CD14-positive monocyte (primary cell): ENCODE data around the gene MEA1. TPM values are rescaled to one million over a fixed set of nuclear protein-coding genes. Genes with fewer than 3 reads are reported as not detected.
A peak's percentile ranks its signal among the peaks of the same experiment; 100 is the strongest.

Experiments
- DNase-seq, 3 donors: peaks; one replicate each; pipeline ENCODE4 v3.0.0-alpha.2; 2011 to 2022
- H2AFZ ChIP-seq: 2 replicates; pipeline ENCODE4 v1.6.0; 2012; ENCODE audit warnings: mild to moderate bottlenecking, low read depth, low read length, inconsistent platforms; ENCODE audit not compliant: insufficient read depth, poor library complexity, severe bottlenecking
- H3K27ac ChIP-seq, 2 donors: 1 replicate in 1 of 2; 2 replicates in 1 of 2; pipeline ENCODE4 v1.5.1; 2012 to 2013; ENCODE audit warnings: low read length in 2 of 2, control low read depth in 1 of 2, inconsistent platforms in 1 of 2, low read depth in 1 of 2, mild to moderate bottlenecking in 1 of 2
- H3K27me3 ChIP-seq, 2 donors: one replicate each; pipeline versions ENCODE4 v1.6.0 to v1.6.1; 2011 to 2013; ENCODE audit warnings: low read length in 2 of 2; ENCODE audit not compliant: control insufficient read depth in 2 of 2, insufficient read depth in 2 of 2
- H3K36me3 ChIP-seq, 2 donors: replicated peaks in 1 of 2; 1 replicate in 1 of 2; 2 replicates in 1 of 2; pipeline versions ENCODE4 v1.5.1 to v1.6.1; 2012 to 2013; ENCODE audit warnings: low read length in 2 of 2, control low read depth in 1 of 2, inconsistent platforms in 1 of 2, mild to moderate bottlenecking in 1 of 2; ENCODE audit not compliant: insufficient read depth in 2 of 2, control insufficient read depth in 1 of 2
- H3K4me1 ChIP-seq, 2 donors: 1 replicate in 1 of 2; 2 replicates in 1 of 2; pipeline versions ENCODE4 v1.5.1 to v1.6.1; 2012 to 2013; ENCODE audit warnings: low read length in 2 of 2, control low read depth in 1 of 2, inconsistent platforms in 1 of 2, mild to moderate bottlenecking in 1 of 2, moderate library complexity in 1 of 2; ENCODE audit not compliant: insufficient read depth in 2 of 2, control insufficient read depth in 1 of 2
- H3K4me2 ChIP-seq: replicated peaks from 2 replicates; pipeline ENCODE3; 2012; ENCODE audit warnings: low read length, moderate library complexity, mild to moderate bottlenecking; ENCODE audit not compliant: poor library complexity, severe bottlenecking; ENCODE audit errors: extremely low read depth
- H3K4me3 ChIP-seq, 3 experiments: fragments of 200-600 bp in 1 of 3; sonication (generic) in 1 of 3; replicated peaks in 1 of 3; 1 replicate in 2 of 3; 2 replicates in 1 of 3; pipeline ENCODE4 v1.5.1; 2011 to 2013; ENCODE audit warnings: low read length in 3 of 3, mild to moderate bottlenecking in 3 of 3, control low read depth in 2 of 3, low read depth in 2 of 3, inconsistent platforms in 1 of 3, moderate library complexity in 1 of 3
- H3K79me2 ChIP-seq: 2 replicates; pipeline ENCODE4 v1.6.0; 2012; ENCODE audit warnings: mild to moderate bottlenecking, control low read depth, inconsistent platforms, low read length, moderate library complexity; ENCODE audit not compliant: insufficient read depth
- H3K9ac ChIP-seq: 2 replicates; pipeline ENCODE4 v1.6.0; 2017; ENCODE audit warnings: low read length, mild to moderate bottlenecking; ENCODE audit not compliant: insufficient read depth, poor library complexity, severe bottlenecking
- H3K9me3 ChIP-seq, 2 donors: replicated peaks in 1 of 2; 1 replicate in 1 of 2; 2 replicates in 1 of 2; pipeline versions ENCODE4 v1.5.1 to v1.6.1; 2012 to 2013; ENCODE audit warnings: low read length in 2 of 2, control low read depth in 1 of 2; ENCODE audit not compliant: control insufficient read depth in 1 of 2, insufficient read depth in 1 of 2
- H4K20me1 ChIP-seq: 2 replicates; pipeline ENCODE4 v1.6.0; 2012; ENCODE audit warnings: mild to moderate bottlenecking, low read length, control low read depth, moderate library complexity; ENCODE audit not compliant: insufficient read depth
- H3K27ac Mint-ChIP-seq, 7 donors: one replicate each; pipeline ENCODE4 v1.8.0; 2020; ENCODE audit warnings: mild to moderate bottlenecking in 7 of 7, mixed read lengths in 7 of 7, moderate library complexity in 6 of 7, inconsistent platforms in 2 of 7
- H3K27me3 Mint-ChIP-seq, 3 donors: one replicate each; pipeline ENCODE4 v1.8.0; 2021 to 2022; ENCODE audit warnings: low read depth in 3 of 3, mild to moderate bottlenecking in 3 of 3, mixed read lengths in 3 of 3, moderate library complexity in 3 of 3, inconsistent platforms in 1 of 3
- H3K36me3 Mint-ChIP-seq, 2 donors: one replicate each; pipeline ENCODE4 v1.8.0; 2020; ENCODE audit warnings: mixed read lengths in 2 of 2, inconsistent platforms in 1 of 2, mild to moderate bottlenecking in 1 of 2
- H3K4me1 Mint-ChIP-seq: one replicate; pipeline ENCODE4 v1.8.0; 2020; ENCODE audit warnings: mild to moderate bottlenecking, mixed read lengths
- H3K4me3 Mint-ChIP-seq, 2 donors: one replicate each; pipeline ENCODE4 v1.8.0; 2020; ENCODE audit warnings: mild to moderate bottlenecking in 2 of 2, mixed read lengths in 2 of 2, moderate library complexity in 1 of 2
- H3K9me3 Mint-ChIP-seq, 7 donors: one replicate each; pipeline ENCODE4 v1.8.0; 2020 to 2022; ENCODE audit warnings: mixed read lengths in 7 of 7, mild to moderate bottlenecking in 6 of 7, moderate library complexity in 6 of 7, inconsistent platforms in 2 of 7
- CTCF ChIP-seq: fragments of 200-600 bp; IDR thresholded peaks from one replicate; pipeline ENCODE4 v1.8.0; 2022; ENCODE audit warnings: antibody characterized with exemption, mild to moderate bottlenecking
- WGBS: methylation state at CpG from one replicate; pipeline ENCODE4 v1.1.5; 2013; ENCODE audit warnings: missing lambda C conversion rate; ENCODE audit not compliant: insufficient coverage; 5-methylcytosine and 5-hydroxymethylcytosine counted together
- intact Hi-C, 2 donors: fragments of 100-400 bp; cut with micrococcal nuclease; formaldehyde crosslinking; loops; one replicate each; pipeline versions ENCODE4 v1.15.0 to v1.15.1; 2023
- polyA plus RNA-seq, 3 donors: library from polyadenylated mRNA; depleted of rRNA in 1 of 3; unstranded in 2 of 3; stranded (reverse) in 1 of 3; fragments of 300-500 nt in 2 of 3; fragments of >200 nt in 1 of 3; fragmentation: Illumina TruSeq in 2 of 3; gene quantifications; 1 replicate in 2 of 3; 2 replicates in 1 of 3; pipeline ENCODE4 v1.2.3, GENCODE V29; 2012 to 2021

The MEA1 gene
- polyA plus RNA-seq, 3 donors: 31.0 to 59.6 (median 58.8) TPM

GRCh38 chr6:43026365-43026764, 12.6 kb upstream of the MEA1 start:
- Mint-ChIP-seq H3K9me3 (peaks cover 0 to 3% (median 0%) of the 10 kb centered on the region in 7 donors), H3K27me3 (peaks cover 0 to 6% (median 3%) of the 10 kb centered on the region in 3 donors), H3K27ac (peak overlapping the region in 2 of 7 donors; percentile 8 to 63), H3K4me1 (peaks cover 11% of the 10 kb centered on the region), H3K4me3 (no peak overlapping the region), H3K36me3 (peaks cover 53 to 78% of the 10 kb centered on the region in 2 donors)
- Histone ChIP-seq H3K27ac (no peak overlapping the region), H2AFZ (no peak overlapping the region), H3K9ac (no peak overlapping the region), H3K4me1 (peaks cover 7 to 8% of the 10 kb centered on the region in 2 donors), H4K20me1 (peaks cover 39% of the 10 kb centered on the region), H3K27me3 (no peaks in the 10 kb centered on the region), H3K4me3 (no peak overlapping the region), H3K79me2 (peaks cover 35% of the 10 kb centered on the region), H3K4me2 (no peak overlapping the region), H3K36me3 (peaks cover 56 to 72% of the 10 kb centered on the region in 2 donors), H3K9me3 (no peaks in the 10 kb centered on the region)
- no peak for DNase-seq
- TF ChIP-seq CTCF: no peak
- 100% methylated on average over 1 of the region's 5 CpGs for whole genome bisulfite sequencing
- intact Hi-C loops: no loop called here

GRCh38 chr6:43024436-43024835, 10.7 kb upstream of the MEA1 start:
- Histone ChIP-seq H2AFZ (no peak overlapping the region), H3K79me2 (peaks cover 35% of the 10 kb centered on the region), H3K4me3 (no peak overlapping the region), H3K4me1 (peaks cover 14 to 16% of the 10 kb centered on the region in 2 donors), H3K4me2 (no peak overlapping the region), H4K20me1 (peaks cover 43% of the 10 kb centered on the region), H3K9me3 (no peaks in the 10 kb centered on the region), H3K36me3 (peaks cover 49 to 57% of the 10 kb centered on the region in 2 donors), H3K9ac (no peak overlapping the region), H3K27ac (no peak overlapping the region), H3K27me3 (no peaks in the 10 kb centered on the region)
- Mint-ChIP-seq H3K4me3 (no peak overlapping the region), H3K27ac (no peak overlapping the region), H3K36me3 (peaks cover 46 to 69% of the 10 kb centered on the region in 2 donors), H3K27me3 (peaks cover 0 to 6% (median 3%) of the 10 kb centered on the region in 3 donors), H3K9me3 (peaks cover 0 to 1% (median 0%) of the 10 kb centered on the region in 7 donors), H3K4me1 (peaks cover 18% of the 10 kb centered on the region)
- TF ChIP-seq CTCF: no peak
- DNase-seq: no peak
- intact Hi-C loops: no loop called here
- WGBS: 91% methylated on average over 2 of the region's 2 CpGs
